IPS-20b (cell line): ENCODE results near the gene CACNG7.
A peak's percentile ranks its signal among the peaks of the same experiment; 100 is the strongest.
"Not testable (repeated sequence)": the region's sequence is repeated elsewhere in the genome, so short reads cannot be mapped to it uniquely, and the experiment has no call there.

Experiments
- H3K27ac ChIP-seq: one replicate; pipeline ENCODE4 v1.5.1; 2013; ENCODE audit warnings: low read length
- H3K27me3 ChIP-seq: 2 replicates; pipeline ENCODE4 v1.6.1; 2013; ENCODE audit warnings: mild to moderate bottlenecking, low read length, inconsistent platforms; ENCODE audit not compliant: insufficient read depth
- H3K36me3 ChIP-seq: 2 replicates; pipeline ENCODE4 v1.6.1; 2013; ENCODE audit warnings: low read depth, mild to moderate bottlenecking, inconsistent platforms, low read length, moderate library complexity; ENCODE audit not compliant: insufficient read depth
- H3K4me1 ChIP-seq: 2 replicates; pipeline ENCODE4 v1.6.1; 2013; ENCODE audit warnings: mild to moderate bottlenecking, control low read depth, inconsistent platforms, low read length, moderate library complexity; ENCODE audit not compliant: insufficient read depth
- H3K4me3 ChIP-seq: 2 replicates; pipeline ENCODE4 v1.5.1; 2013; ENCODE audit warnings: mild to moderate bottlenecking, low read length, inconsistent platforms
- H3K9ac ChIP-seq: 2 replicates; pipeline ENCODE4 v1.6.1; 2013; ENCODE audit warnings: low read depth, mild to moderate bottlenecking, inconsistent platforms, low read length, moderate library complexity
- H3K9me3 ChIP-seq: 2 replicates; pipeline ENCODE4 v1.6.1; 2013; ENCODE audit warnings: mild to moderate bottlenecking, low read depth, low read length, inconsistent platforms; ENCODE audit not compliant: insufficient read depth

CACNG7 gene

DNA sequence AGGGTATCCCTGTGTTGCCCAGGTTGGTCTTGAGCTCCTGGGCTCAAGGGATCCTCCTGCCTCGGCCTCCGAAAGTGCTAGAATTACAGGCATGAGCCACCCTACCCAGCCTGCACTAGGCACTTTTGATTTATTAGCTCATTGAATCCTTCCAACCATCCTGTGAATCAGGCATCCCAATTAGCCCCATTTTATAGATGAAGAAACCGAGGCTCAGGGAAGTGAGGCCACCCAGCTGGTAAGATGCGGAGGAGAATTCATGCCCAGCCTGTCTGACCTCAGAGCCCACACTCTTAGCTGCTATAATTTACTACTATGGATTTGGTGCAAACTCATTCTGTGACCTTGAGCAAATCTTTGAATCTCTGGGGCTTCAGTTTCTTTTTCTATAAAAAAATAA is 35.9 kb downstream of the CACNG7 start:
- Histone ChIP-seq H3K27ac (no peak overlapping the region), H3K4me1 (peaks cover 5% of the 10 kb centered on the region; the same call in 1 of the 2 replicates), H3K27me3 (peaks cover 15% of the 10 kb centered on the region), H3K4me3 (no peak overlapping the region; the same call in 1 of the 2 replicates), H3K9ac (no peak overlapping the region), H3K9me3 (no peaks in the 10 kb centered on the region), H3K36me3 (no peaks in the 10 kb centered on the region)

DNA sequence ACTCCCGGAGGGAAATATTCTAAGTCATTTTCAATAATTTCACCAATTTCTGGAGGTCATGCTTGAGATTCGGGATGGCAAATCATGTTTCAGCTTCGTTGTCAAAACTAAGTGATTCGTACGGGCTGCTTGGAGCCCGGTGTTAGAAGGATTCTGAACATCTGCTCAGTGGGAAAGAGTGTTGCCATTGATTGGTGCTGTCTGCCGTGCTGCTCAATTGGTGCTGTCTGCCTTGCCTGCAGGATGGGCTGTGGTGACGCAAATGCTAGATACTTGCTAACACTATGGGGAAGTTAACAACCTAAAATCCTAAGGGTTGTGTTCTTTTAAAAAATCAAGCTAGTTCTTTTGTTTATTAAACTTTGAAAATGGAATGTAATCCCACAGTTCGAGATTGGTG is 36.4 kb downstream of the CACNG7 start:
- Histone ChIP-seq H3K9ac (peak overlapping the region; percentile 2; the same call in 1 of the 2 replicates), H3K9me3 (no peaks in the 10 kb centered on the region), H3K27ac (no peak overlapping the region), H3K4me3 (peak overlapping the region; percentile 54), H3K4me1 (peaks cover 5% of the 10 kb centered on the region; the same call in 1 of the 2 replicates), H3K36me3 (no peaks in the 10 kb centered on the region), H3K27me3 (peaks cover 15% of the 10 kb centered on the region)

DNA sequence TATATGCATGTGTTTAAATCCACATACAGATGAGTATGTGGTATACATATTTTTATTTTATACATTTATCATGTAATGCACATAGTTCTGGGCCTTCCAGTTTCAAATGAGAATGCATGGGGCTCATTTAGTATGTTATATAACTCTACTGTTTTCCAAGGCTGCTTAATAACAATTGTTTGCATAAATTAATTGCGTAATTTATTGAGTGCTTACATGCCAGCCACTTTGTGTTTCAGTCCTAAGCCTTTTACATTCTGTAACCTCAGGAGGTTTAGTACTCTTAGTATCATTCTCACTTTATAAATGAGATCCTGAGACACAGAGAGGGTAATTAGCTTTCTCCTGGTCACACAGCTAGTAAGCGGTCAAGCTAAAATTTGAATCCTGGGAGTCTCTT is 36.9 kb downstream of the CACNG7 start:
- Histone ChIP-seq H3K27me3 (peaks cover 15% of the 10 kb centered on the region), H3K4me1 (peaks cover 5% of the 10 kb centered on the region; the same call in 1 of the 2 replicates), H3K4me3 (peak overlapping the region; percentile 54), H3K9me3 (no peaks in the 10 kb centered on the region), H3K27ac (no peak overlapping the region), H3K9ac (peak overlapping the region; percentile 2; the same call in 1 of the 2 replicates), H3K36me3 (no peaks in the 10 kb centered on the region)

DNA sequence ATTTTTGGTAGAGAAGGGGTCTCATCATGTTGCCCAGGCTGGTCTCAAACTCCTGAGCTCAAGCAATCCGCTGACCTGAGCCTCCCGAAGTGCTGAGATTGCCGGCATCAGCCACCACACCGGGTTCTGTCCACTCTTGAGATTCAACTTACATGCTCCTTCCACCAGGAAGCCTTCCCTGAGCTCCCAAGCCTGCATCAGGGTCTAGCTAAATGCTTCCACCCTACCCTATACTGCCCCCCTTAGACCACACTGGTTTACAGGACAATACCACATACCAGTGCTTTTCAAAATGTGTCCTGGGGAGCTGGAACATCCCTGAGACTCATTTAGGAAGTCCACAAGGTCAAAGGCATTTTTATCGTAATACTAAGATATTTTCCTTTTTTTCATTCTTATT is 38.5 kb downstream of the CACNG7 start:
- H3K27ac ChIP-seq: no peak overlapping the region
- H3K27me3 ChIP-seq: peaks cover 5% of the 10 kb centered on the region; the same call in 1 of the 2 replicates
- H3K4me3 ChIP-seq: no peak overlapping the region
- H3K9ac ChIP-seq: no peak overlapping the region; the same call in 1 of the 2 replicates
- H3K4me1 ChIP-seq: peaks cover 5% of the 10 kb centered on the region; the same call in 1 of the 2 replicates
- H3K36me3 ChIP-seq: no peaks in the 10 kb centered on the region
- H3K9me3 ChIP-seq: no peaks in the 10 kb centered on the region

DNA sequence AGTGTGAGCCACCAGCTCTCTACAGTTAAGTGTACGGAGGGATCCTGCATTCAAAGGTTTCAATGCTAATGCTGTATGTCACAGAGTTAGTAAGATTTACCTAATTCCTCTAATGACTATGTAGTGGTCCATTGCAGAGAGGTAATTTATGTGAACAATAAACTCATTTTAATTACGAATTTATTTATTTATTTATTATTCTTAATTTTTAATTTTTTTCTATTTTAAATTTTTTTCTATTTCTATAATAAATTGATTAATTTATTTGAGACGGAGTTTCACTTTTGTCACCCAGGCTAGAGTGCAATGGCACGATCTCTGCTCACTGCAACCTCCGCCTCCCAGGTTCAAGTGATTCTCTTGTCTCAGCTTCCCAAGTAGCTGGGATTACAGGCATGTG is 39.5 kb downstream of the CACNG7 start:
- not testable (repeated sequence) for H3K27me3 ChIP-seq, H3K27ac ChIP-seq, H3K4me1 ChIP-seq, H3K36me3 ChIP-seq, H3K4me3 ChIP-seq, H3K9ac ChIP-seq, H3K9me3 ChIP-seq

DNA sequence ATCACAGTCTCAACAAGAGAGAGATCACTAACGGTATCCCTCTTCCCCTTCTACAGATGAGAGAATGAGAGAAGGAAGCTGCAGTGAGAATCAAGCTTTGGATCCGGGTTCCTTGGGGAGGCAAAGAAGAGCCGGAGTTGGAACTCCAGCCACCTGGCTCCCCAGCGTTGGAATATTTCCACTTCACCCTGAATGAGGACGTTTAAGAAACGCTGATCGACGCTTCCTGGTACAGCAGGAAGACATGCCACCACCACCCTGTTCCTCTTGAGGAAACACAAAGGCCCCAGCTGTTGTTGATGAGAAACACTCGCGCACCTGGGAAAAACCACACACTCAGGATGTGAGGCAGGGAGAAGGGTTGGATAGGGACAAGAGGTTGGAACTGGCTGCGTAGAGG is 42.4 kb downstream of the CACNG7 start:
- H3K27me3 ChIP-seq: no peaks in the 10 kb centered on the region; the same call in 1 of the 2 replicates
- H3K36me3 ChIP-seq: no peaks in the 10 kb centered on the region
- no peak overlapping the region for H3K9ac ChIP-seq
- no peak overlapping the region for H3K27ac ChIP-seq
- H3K4me1 ChIP-seq: peaks cover 3% of the 10 kb centered on the region; the same call in 1 of the 2 replicates
- H3K4me3 ChIP-seq: no peak overlapping the region
- H3K9me3 ChIP-seq: no peaks in the 10 kb centered on the region

DNA sequence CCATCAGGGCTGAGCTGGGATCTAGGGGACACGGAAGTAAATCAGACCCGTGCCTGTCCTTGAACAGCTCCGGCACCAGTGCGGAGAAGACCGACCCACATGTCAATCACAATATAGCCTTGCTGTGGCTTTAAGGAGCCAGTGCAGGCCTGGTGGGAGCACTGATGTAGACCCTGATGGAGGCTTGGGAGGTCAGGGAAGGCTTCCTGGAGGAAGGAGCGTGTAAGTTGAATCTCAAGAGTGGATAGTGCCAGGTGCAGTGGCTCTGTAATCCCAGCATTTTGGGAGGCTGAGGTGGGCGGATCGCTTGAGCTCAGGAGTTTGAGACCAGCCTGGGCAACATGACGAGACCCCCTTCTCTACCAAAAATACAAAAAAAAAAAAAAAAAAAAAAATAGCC is 42.9 kb downstream of the CACNG7 start:
- Histone ChIP-seq H3K27me3 (no peaks in the 10 kb centered on the region; the same call in 1 of the 2 replicates), H3K4me3 (no peak overlapping the region), H3K27ac (no peak overlapping the region), H3K9ac (no peak overlapping the region), H3K4me1 (peaks cover 6% of the 10 kb centered on the region; the same call in 1 of the 2 replicates), H3K9me3 (no peaks in the 10 kb centered on the region), H3K36me3 (no peaks in the 10 kb centered on the region)

DNA sequence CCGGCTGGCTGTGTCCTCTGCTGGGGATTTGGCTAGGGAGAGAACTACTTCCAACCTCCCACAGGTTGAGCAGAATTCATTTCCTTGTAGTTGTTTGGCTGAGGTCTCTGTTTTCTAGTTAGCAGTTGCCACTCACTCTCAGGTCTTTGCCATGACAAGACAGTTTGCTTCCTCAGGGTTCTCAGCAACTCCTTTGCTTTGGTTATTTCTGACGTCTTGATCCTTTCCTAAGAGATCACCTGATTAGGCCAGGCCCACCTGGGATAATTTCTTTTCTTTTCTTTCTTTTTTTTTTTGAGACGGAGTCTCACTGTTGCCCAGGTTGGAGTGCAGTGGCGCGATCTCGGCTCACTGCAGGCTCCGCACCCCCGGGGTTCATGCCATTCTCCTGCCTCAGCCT is 44.3 kb downstream of the CACNG7 start:
- Histone ChIP-seq H3K4me3 (no peak overlapping the region), H3K4me1 (peaks cover 14% of the 10 kb centered on the region; the same call in 1 of the 2 replicates), H3K9ac (no peak overlapping the region), H3K36me3 (no peaks in the 10 kb centered on the region), H3K27me3 (peaks cover 11% of the 10 kb centered on the region; the same call in 1 of the 2 replicates), H3K9me3 (no peaks in the 10 kb centered on the region), H3K27ac (no peak overlapping the region)

DNA sequence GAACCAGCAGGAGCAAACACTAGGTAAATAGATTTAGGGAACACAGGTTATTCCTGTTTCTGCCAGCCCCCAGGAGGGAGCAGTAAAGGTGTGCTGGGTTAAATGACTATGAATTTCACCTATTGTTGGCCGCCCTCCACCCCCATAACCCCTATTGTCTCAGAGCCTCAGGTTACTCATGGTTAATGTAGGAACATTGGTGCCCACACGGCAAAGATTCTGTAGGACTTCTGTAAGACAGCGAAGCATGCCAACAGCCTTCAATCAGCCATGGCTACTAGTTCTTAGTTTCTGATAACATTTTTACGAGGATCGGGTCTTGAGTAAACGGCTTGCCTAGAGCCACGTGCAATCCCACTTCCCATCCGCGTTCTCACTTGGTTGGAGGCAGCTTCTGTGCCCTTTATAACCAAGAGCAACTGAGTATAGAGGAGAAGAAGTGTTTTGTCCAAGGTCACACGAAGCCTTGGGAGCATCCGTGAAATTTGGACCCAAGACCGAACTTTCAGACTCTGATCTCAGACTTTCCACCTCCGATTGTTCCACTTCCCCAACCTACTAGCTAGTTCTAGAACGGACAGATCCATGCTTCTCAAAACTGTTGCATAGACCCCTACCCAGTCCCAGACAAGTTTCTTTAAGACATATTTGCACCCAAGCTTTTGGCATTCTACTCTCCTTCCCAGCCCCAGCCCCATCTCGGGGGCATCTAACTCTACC is 48.5 kb downstream of the CACNG7 start:
- Histone ChIP-seq H3K27me3 (peaks cover 51% of the 10 kb centered on the region), H3K4me1 (peaks cover 20% of the 10 kb centered on the region; the same call in 1 of the 2 replicates), H3K27ac (peak overlapping the region; percentile 43), H3K9me3 (no peaks in the 10 kb centered on the region), H3K4me3 (peak overlapping the region; percentile 65), H3K36me3 (no peaks in the 10 kb centered on the region), H3K9ac (peak overlapping the region; percentile 68; the same call in 1 of the 2 replicates)

DNA sequence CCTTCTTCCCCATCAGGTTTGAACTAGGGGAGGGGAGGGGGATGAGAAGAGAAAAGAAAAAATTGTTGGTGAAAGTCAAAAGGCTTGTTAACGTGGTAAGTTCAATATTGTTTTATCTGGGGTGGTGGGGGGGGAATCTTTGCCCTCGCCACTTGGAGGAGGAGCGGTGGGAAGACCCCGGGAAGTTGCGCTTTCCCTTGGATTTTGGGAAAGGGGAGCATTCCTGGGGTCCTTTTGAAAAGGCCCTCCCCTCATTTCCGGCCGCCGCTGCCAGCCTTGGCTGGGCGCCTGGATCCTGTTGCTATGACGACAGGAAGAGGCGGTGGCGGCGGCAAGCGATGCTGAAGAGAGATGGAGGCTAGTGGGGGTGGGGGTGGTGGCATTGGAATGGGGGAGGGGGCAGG is 49.1 kb downstream of the CACNG7 start:
- peak overlapping the region; percentile 68; the same call in 1 of the 2 replicates for H3K9ac ChIP-seq
- H3K27me3 ChIP-seq: peaks cover 54% of the 10 kb centered on the region
- H3K9me3 ChIP-seq: no peaks in the 10 kb centered on the region
- H3K36me3 ChIP-seq: no peaks in the 10 kb centered on the region
- peak overlapping the region; percentile 70 for H3K4me3 ChIP-seq
- H3K27ac ChIP-seq: peak overlapping the region; percentile 43
- peaks cover 20% of the 10 kb centered on the region; the same call in 1 of the 2 replicates for H3K4me1 ChIP-seq

DNA sequence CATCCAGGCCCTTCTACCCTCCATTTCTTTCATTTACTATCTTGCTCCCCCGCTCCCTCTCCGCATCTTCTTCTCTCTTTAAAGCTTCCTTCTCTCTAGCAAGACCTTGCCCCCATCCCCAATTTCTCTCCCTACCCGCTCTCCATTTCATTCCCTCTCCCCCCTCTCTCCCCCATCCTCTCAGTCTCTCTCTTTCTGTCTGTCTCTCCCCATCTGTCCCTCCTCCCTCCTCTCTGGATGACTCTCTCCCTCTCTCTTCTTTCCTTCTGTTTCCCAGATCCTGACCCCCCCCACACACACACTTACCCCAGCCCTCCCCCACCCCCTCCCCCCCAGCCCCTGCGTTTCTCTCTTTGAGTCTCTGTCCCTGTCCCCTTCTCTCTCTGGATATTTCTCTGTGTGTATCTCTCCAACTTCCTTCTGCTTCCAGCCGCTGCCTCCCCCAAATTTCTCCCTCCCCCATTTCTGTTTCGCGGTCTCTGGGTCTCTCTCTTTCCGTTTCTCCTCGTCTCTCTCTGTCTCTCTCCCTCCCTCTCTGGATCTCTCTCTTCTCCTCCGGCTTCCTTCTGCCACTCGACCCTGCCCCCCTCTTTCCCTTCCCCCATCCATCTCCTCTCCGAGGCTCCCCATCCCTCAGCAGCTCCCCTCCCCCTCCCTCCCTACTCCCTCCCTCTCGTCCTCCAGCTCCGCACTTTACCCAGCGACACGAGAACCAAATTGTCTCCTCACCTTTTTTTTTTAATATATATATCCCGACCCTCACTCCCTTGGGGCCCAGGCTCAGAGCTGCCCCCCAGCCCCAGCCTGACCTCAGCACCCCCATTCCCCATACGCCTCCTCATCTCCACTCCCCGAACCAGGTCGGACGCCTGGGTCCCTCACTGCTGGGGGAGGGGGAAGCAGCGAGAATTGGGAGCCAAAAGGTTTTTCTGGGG is 50.0 kb downstream of the CACNG7 start:
- H3K36me3 ChIP-seq: peaks cover 2% of the 10 kb centered on the region; the same call in 1 of the 2 replicates
- peak overlapping the region; percentile 82; the same call in 1 of the 2 replicates for H3K9ac ChIP-seq
- no peaks in the 10 kb centered on the region for H3K9me3 ChIP-seq
- H3K4me1 ChIP-seq: peaks cover 20% of the 10 kb centered on the region; the same call in 1 of the 2 replicates
- peaks cover 63% of the 10 kb centered on the region for H3K27me3 ChIP-seq
- peak overlapping the region; percentile 84 for H3K4me3 ChIP-seq
- peak overlapping the region; percentile 80 for H3K27ac ChIP-seq
